Activated effector memory CD4-positive, alpha-beta T cell treated with Interleukin-2 at 50 U/mL for 16 hours (primary cell): Measurements from ENCODE around the gene USP5.
A peak's percentile ranks its signal among the peaks of the same experiment; 100 is the strongest.

Experiments used
- DNase-seq: peaks from one replicate; pipeline ENCODE4 v3.0.0-alpha.2; 2020

Gene USP5

GRCh38 chr12:6826125-6826733 is 25.7 kb upstream of the USP5 start:
- no peak for DNase-seq

- DNase-seq = no peak
Observed at GRCh38 chr12:6826734-6827436, 25.1 kb upstream of the USP5 start.

- peak; percentile 20 for DNase-seq
Observed at GRCh38 chr12:6827437-6827911, 24.5 kb upstream of the USP5 start.

GRCh38 chr12:6827982-6828780 is 23.8 kb upstream of the USP5 start, which contains the start of gene P3H3:
TSS of gene P3H3 (plus strand) at chr12:6828407. CDS start at chr12:6828441, 34 bp downstream.
- no peak for DNase-seq

GRCh38 chr12:6828781-6829535 is 23.0 kb upstream of the USP5 start:
- peak; percentile 21 for DNase-seq

GRCh38 chr12:6829536-6830220 is 22.3 kb upstream of the USP5 start:
- no peak for DNase-seq

GRCh38 chr12:6830286-6830890 is 21.6 kb upstream of the USP5 start:
- no peak for DNase-seq

- no peak for DNase-seq
Observed at GRCh38 chr12:6830999-6831398, 21.0 kb upstream of the USP5 start.

- DNase-seq = no peak
Observed at GRCh38 chr12:6831450-6831995, 20.4 kb upstream of the USP5 start.

GRCh38 chr12:6832125-6832524 is 19.8 kb upstream of the USP5 start:
- no peak for DNase-seq

GRCh38 chr12:6833189-6833890 is 18.6 kb upstream of the USP5 start:
- DNase-seq = no peak

- DNase-seq = no peak
Observed at GRCh38 chr12:6834254-6834653, 17.7 kb upstream of the USP5 start.

- no peak for DNase-seq
Observed at GRCh38 chr12:6834873-6835272, 17.1 kb upstream of the USP5 start.

GRCh38 chr12:6836851-6837250 is 15.1 kb upstream of the USP5 start:
- no peak for DNase-seq

- no peak for DNase-seq
Observed at GRCh38 chr12:6837370-6838060, 14.4 kb upstream of the USP5 start.

GRCh38 chr12:6838854-6839253 is 13.1 kb upstream of the USP5 start:
- DNase-seq = no peak

GRCh38 chr12:6839482-6840201 is 12.3 kb upstream of the USP5 start:
- DNase-seq = no peak

GRCh38 chr12:6840330-6840729 is 11.6 kb upstream of the USP5 start:
- DNase-seq = no peak

- DNase-seq = no peak
Observed at GRCh38 chr12:6840761-6841515, 11.0 kb upstream of the USP5 start, which contains the start of gene GNB3. TSS of gene GNB3 (plus strand) at chr12:6840925. CDS start at chr12:6841288, 363 bp downstream.
